Smooth muscle cell (in vitro differentiated cells): ENCODE results near the gene ZFP36L1. TPM values are rescaled to one million over a fixed set of nuclear protein-coding genes. Genes with fewer than 3 reads are reported as not detected.

Source experiments
- DNase-seq: peaks from one replicate; lab custom pipeline; 2025; ENCODE audit not compliant: unreplicated experiment; lab: John Stamatoyannopoulos, UW
- H2AFZ ChIP-seq: fragments of 200-600 bp; sonication (generic); 2 replicates; pipeline ENCODE4 v1.6.0; 2016; ENCODE audit warnings: antibody characterized with exemption, low read depth, mild to moderate bottlenecking
- H3F3A ChIP-seq: fragments of 200-600 bp; sonication (generic); 2 replicates; pipeline ENCODE4 v1.6.0; 2017; ENCODE audit warnings: antibody characterized with exemption, low read depth
- H3K27ac ChIP-seq: fragments of 200-600 bp; sonication (generic); 2 replicates; pipeline ENCODE4 v1.5.1; 2016; ENCODE audit warnings: low read depth, mild to moderate bottlenecking
- H3K27me3 ChIP-seq: fragments of 200-600 bp; sonication (generic); 2 replicates; pipeline ENCODE4 v1.6.1; 2016; ENCODE audit warnings: low read depth, mild to moderate bottlenecking
- H3K36me3 ChIP-seq: fragments of 200-600 bp; sonication (generic); 2 replicates; pipeline ENCODE4 v1.5.1; 2016; ENCODE audit warnings: low read depth
- H3K4me1 ChIP-seq: fragments of 200-600 bp; sonication (generic); 2 replicates; pipeline ENCODE4 v1.5.1; 2016; ENCODE audit warnings: low read depth
- H3K4me2 ChIP-seq: fragments of 200-600 bp; sonication (generic); 2 replicates; pipeline ENCODE4 v1.6.0; 2016; ENCODE audit warnings: mild to moderate bottlenecking
- H3K4me3 ChIP-seq: fragments of 200-600 bp; sonication (generic); 2 replicates; pipeline ENCODE4 v1.5.1; 2016; ENCODE audit warnings: mild to moderate bottlenecking
- H3K79me2 ChIP-seq: fragments of 200-600 bp; sonication (generic); 2 replicates; pipeline ENCODE4 v1.6.0; 2016; ENCODE audit warnings: low read depth, mild to moderate bottlenecking
- H3K9ac ChIP-seq: fragments of 200-600 bp; sonication (generic); 2 replicates; pipeline ENCODE4 v1.6.0; 2016; ENCODE audit warnings: low read depth
- H3K9me3 ChIP-seq: fragments of 200-600 bp; sonication (generic); replicated peaks from 2 replicates; pipeline ENCODE4 v1.5.1; 2016; ENCODE audit warnings: low read depth
- H4K20me1 ChIP-seq: fragments of 200-600 bp; sonication (generic); 2 replicates; pipeline ENCODE4 v1.6.0; 2016; ENCODE audit warnings: low read depth
- CTCF ChIP-seq: fragments of 200-600 bp; sonication (generic); IDR thresholded peaks from 2 replicates; pipeline ENCODE4 v1.5.1; 2017; ENCODE audit warnings: borderline replicate concordance, mild to moderate bottlenecking, antibody characterized with exemption; ENCODE audit not compliant: insufficient read depth, poor library complexity, severe bottlenecking
- WGBS: methylation state at CpG from one replicate; pipeline ENCODE4 v1.1.7; 2016; ENCODE audit warnings: low lambda C conversion rate; 5-methylcytosine and 5-hydroxymethylcytosine counted together
- polyA plus RNA-seq: library from polyadenylated mRNA; unstranded; fragments of >200 nt; fragmentation: Nextera tagmentation; extraction: Ambion mirVana; gene quantifications from 2 replicates; pipeline ENCODE4 v1.2.1, GENCODE V29; 2016
- total RNA-seq: library from RNA; depleted of rRNA; stranded (reverse); fragments of >200 nt; gene quantifications from 2 replicates; pipeline ENCODE4 v1.2.3, GENCODE V29; 2014

ZFP36L1 gene
- total and polyA plus RNA-seq, 2 experiments from 2014 or later = 166 to 418 TPM

GRCh38 chr14:68741839-68742470 lies 50.9 kb downstream of the ZFP36L1 start:
- no peak for DNase-seq
- no peaks in the 10 kb centered on the region for H3F3A ChIP-seq

GRCh38 chr14:68741477-68741791 lies 51.4 kb downstream of the ZFP36L1 start:
- Histone ChIP-seq H4K20me1 (no peaks in the 10 kb centered on the region), H3K9me3 (no peaks in the 10 kb centered on the region), H3K36me3 (no peaks in the 10 kb centered on the region), H3K27me3 (no peaks in the 10 kb centered on the region), H3K9ac (no peak overlapping the region), H3K4me3 (no peak overlapping the region), H3K4me1 (peaks cover 5% of the 10 kb centered on the region), H3K79me2 (no peaks in the 10 kb centered on the region), H3F3A (no peaks in the 10 kb centered on the region), H3K4me2 (no peak overlapping the region), H2AFZ (no peak overlapping the region), H3K27ac (no peak overlapping the region)
- DNase-seq = no peak
- TF ChIP-seq CTCF = no peak

More at GRCh38 chr14:68741839-68742470, 50.9 kb downstream of the ZFP36L1 start:
- Histone ChIP-seq H3K27me3 (no peaks in the 10 kb centered on the region), H3K27ac (no peak overlapping the region), H4K20me1 (no peaks in the 10 kb centered on the region), H2AFZ (no peak overlapping the region), H3K4me2 (no peak overlapping the region), H3K4me3 (no peak overlapping the region), H3K79me2 (no peaks in the 10 kb centered on the region), H3K4me1 (no peaks in the 10 kb centered on the region), H3K9ac (no peak overlapping the region), H3K36me3 (no peaks in the 10 kb centered on the region), H3K9me3 (no peaks in the 10 kb centered on the region)
- no peak for TF ChIP-seq CTCF
- WGBS = 94% methylated on average over 6 of the region's 6 CpGs

- no peak overlapping the region for H3K4me3 ChIP-seq
- no peaks in the 10 kb centered on the region for H3K27me3 ChIP-seq
- no peaks in the 10 kb centered on the region for H3K36me3 ChIP-seq
- no peak for DNase-seq
- no peaks in the 10 kb centered on the region for H3F3A ChIP-seq
- H4K20me1 ChIP-seq = no peaks in the 10 kb centered on the region
- peak overlapping the region; percentile 7 for H3K4me2 ChIP-seq
- H3K27ac ChIP-seq = no peak overlapping the region
- no peak for TF ChIP-seq CTCF
- H3K9ac ChIP-seq = no peak overlapping the region
- WGBS = 60% methylated on average over 4 of the region's 4 CpGs
- H3K9me3 ChIP-seq = no peaks in the 10 kb centered on the region
- no peaks in the 10 kb centered on the region for H3K79me2 ChIP-seq
- no peak overlapping the region for H2AFZ ChIP-seq
- H3K4me1 ChIP-seq = peaks cover 10% of the 10 kb centered on the region
These were observed 51.9 kb downstream of the ZFP36L1 start for GRCh38 chr14:68740788-68741476.

- no peaks in the 10 kb centered on the region for H4K20me1 ChIP-seq
- no peaks in the 10 kb centered on the region for H3F3A ChIP-seq
- H3K4me3 ChIP-seq = no peak overlapping the region
- TF ChIP-seq CTCF = no peak
- no peaks in the 10 kb centered on the region for H3K36me3 ChIP-seq
- no peak overlapping the region for H2AFZ ChIP-seq
- no peaks in the 10 kb centered on the region for H3K27me3 ChIP-seq
- peaks cover 12% of the 10 kb centered on the region for H3K4me1 ChIP-seq
- H3K79me2 ChIP-seq = no peaks in the 10 kb centered on the region
- no peak overlapping the region for H3K27ac ChIP-seq
- no peak overlapping the region for H3K9ac ChIP-seq
- 92% methylated on average over 7 of the region's 7 CpGs for WGBS
- no peak overlapping the region for H3K4me2 ChIP-seq
- no peak for DNase-seq
- H3K9me3 ChIP-seq = no peaks in the 10 kb centered on the region
These were observed 53.2 kb downstream of the ZFP36L1 start for GRCh38 chr14:68739701-68740100.
